Muscle layer of colon (tissue), 2 donors: ENCODE data around the gene AMPD3.

Source experiments
- H3K27ac ChIP-seq: one replicate; pipeline ENCODE4 v1.7.0; 2013; ENCODE audit warnings: low read depth, mild to moderate bottlenecking, low read length, moderate library complexity
- H3K27me3 ChIP-seq, 2 donors: one replicate each; pipeline ENCODE4 v1.7.0; 2013; ENCODE audit warnings: low read length in 2 of 2, mild to moderate bottlenecking in 2 of 2; ENCODE audit not compliant: insufficient read depth in 2 of 2, control insufficient read depth in 1 of 2
- H3K36me3 ChIP-seq: one replicate; pipeline ENCODE4 v1.7.0; 2013; ENCODE audit warnings: mild to moderate bottlenecking, low read length; ENCODE audit not compliant: insufficient read depth
- H3K4me1 ChIP-seq: one replicate; pipeline ENCODE4 v1.7.0; 2013; ENCODE audit warnings: mild to moderate bottlenecking, low read length; ENCODE audit not compliant: insufficient read depth
- H3K4me3 ChIP-seq, 2 donors: one replicate each; pipeline ENCODE4 v1.7.0; 2013; ENCODE audit warnings: low read length in 2 of 2, low read depth in 1 of 2, mild to moderate bottlenecking in 1 of 2, moderate library complexity in 1 of 2
- H3K9ac ChIP-seq: one replicate; pipeline ENCODE4 v1.7.0; 2013; ENCODE audit warnings: low read length
- H3K9me3 ChIP-seq: one replicate; pipeline ENCODE4 v1.7.0; 2013; ENCODE audit warnings: mild to moderate bottlenecking, low read length
- donor health status: abdominal sarcoma.
- donor health status: Adenocarcinoma of cecum.

The AMPD3 gene

GRCh38 chr11:10502065-10502680, 47.1 kb downstream of the AMPD3 start:
- Histone ChIP-seq H3K36me3 (peaks cover 7% of the 10 kb centered on the region), H3K4me1 (peaks cover 12% of the 10 kb centered on the region), H3K27me3 (no peaks in the 10 kb centered on the region), H3K9ac (no peak overlapping the region), H3K4me3 (no peak overlapping the region), H3K27ac (no peak overlapping the region), H3K9me3 (no peaks in the 10 kb centered on the region)

DNA sequence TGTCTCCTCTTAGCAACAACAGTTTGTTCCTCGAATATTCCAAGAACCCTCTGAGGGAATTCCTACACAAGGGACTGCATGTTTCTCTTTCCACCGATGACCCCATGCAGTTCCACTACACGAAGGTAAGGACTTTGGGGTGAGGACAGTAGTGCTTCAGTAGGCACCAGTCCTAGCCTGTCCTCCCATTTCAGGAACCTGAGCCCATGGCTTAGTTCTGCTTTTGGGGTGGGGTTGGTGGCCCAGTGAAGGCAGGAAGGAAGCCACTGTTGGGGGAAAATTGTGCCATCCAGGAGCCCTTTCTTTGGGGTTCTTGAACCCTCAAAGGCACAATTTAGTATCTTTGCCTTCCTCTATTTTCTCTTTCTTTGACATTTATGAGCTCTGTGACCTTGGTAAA, 47.7 kb downstream of the AMPD3 start:
- Histone ChIP-seq H3K9ac (no peak overlapping the region), H3K27me3 (no peaks in the 10 kb centered on the region), H3K27ac (no peak overlapping the region), H3K9me3 (no peaks in the 10 kb centered on the region), H3K4me3 (no peak overlapping the region), H3K4me1 (peaks cover 6% of the 10 kb centered on the region), H3K36me3 (peaks cover 7% of the 10 kb centered on the region)

- Histone ChIP-seq H3K27ac (no peak overlapping the region), H3K36me3 (peaks cover 7% of the 10 kb centered on the region), H3K27me3 (no peaks in the 10 kb centered on the region), H3K4me1 (peaks cover 1% of the 10 kb centered on the region), H3K4me3 (no peak overlapping the region), H3K9ac (no peak overlapping the region), H3K9me3 (no peaks in the 10 kb centered on the region)
These were observed 48.2 kb downstream of the AMPD3 start for GRCh38 chr11:10503221-10503620.

DNA sequence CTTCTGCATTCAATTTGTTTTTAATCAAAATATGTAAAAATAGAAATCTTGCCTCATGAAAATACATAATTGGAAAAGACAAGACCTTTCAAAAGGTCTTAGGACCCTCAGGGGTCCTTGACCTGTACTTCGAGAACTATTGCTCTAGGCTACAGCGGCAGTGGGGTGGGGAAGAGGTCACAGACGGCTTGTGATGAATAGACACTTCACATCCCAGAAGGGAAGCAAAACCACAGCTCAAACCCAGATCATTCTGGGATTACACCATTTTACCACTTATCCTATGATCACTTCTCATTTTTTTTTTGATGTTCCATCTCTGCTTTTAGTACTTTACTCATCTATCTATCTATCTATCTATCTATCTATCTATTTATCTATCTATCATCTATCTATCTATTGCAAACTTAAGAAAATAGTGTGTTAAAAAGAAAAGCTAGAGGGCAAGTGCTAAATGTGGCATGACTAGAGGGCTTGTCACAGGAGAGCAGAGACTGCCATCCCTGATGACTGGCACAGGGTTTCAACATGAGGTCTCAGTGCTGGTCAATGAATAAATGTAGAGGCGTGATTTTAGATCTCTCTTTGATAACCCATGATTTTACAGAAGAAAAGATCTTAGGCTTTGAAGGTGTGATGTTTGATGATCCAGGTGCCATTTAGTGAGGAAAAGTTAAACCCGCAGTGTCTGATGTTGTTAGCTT, 48.9 kb downstream of the AMPD3 start:
- no peak overlapping the region for H3K27ac ChIP-seq
- no peaks in the 10 kb centered on the region for H3K27me3 ChIP-seq
- peaks cover 7% of the 10 kb centered on the region for H3K36me3 ChIP-seq
- no peak overlapping the region for H3K4me3 ChIP-seq
- H3K9me3 ChIP-seq, result no peaks in the 10 kb centered on the region
- no peaks in the 10 kb centered on the region for H3K4me1 ChIP-seq
- H3K9ac ChIP-seq, result no peak overlapping the region

DNA sequence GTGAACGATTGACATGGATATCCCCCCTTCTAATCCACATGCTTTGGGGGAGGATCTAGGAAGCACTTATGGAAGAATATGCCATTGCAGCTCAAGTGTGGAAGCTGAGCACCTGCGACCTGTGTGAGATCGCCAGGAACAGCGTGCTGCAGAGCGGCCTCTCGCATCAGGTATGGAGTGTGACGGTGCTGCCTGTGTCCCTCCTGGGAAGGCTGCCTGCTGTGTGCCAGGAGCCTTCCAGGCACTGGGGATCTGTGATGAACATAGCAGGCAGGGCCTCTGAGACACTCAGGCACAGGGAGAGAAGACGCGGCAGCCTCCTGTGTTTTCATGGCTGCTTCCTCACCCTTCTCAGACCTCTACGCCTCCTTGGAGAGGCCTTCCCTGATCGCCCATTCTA, 49.4 kb downstream of the AMPD3 start:
- H3K4me3 ChIP-seq, result no peak overlapping the region
- H3K4me1 ChIP-seq, result no peaks in the 10 kb centered on the region
- H3K36me3 ChIP-seq, result peaks cover 7% of the 10 kb centered on the region
- H3K27me3 ChIP-seq, result no peaks in the 10 kb centered on the region
- no peak overlapping the region for H3K27ac ChIP-seq
- no peaks in the 10 kb centered on the region for H3K9me3 ChIP-seq
- no peak overlapping the region for H3K9ac ChIP-seq

DNA sequence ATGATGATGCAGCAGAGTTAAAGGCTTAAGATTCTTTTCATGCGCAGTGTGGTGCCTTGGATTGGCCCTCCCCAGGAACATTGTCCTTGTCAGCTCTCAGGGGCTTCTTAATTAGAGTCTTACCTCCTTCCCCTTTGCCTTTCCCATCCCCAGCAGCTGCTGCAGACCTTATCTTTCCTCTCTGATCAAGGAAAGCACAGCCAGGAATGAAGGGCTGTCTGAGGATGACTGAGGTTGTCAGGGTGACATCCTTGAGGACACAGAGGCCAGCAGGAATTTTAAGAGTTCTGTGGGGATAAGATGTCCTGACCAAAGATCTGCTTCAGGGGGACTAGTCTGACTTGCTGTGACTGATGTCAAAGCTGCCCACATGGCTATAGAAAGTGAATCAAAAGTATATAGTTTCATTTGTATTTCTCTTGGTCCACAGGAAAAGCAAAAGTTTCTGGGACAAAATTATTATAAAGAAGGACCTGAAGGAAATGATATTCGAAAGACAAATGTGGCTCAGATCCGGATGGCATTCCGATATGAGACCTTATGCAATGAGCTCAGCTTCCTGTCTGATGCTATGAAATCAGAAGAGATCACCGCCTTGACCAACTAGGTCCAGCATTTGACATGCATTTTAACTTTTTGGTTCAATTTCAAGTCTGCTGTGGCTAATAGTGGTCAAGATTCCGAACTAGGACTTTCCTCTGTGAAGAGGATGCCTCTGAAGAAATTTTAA, 50.4 kb downstream of the AMPD3 start:
- no peaks in the 10 kb centered on the region for H3K4me1 ChIP-seq
- no peak overlapping the region for H3K9ac ChIP-seq
- H3K4me3 ChIP-seq, result no peak overlapping the region
- H3K36me3 ChIP-seq, result peaks cover 4% of the 10 kb centered on the region
- no peak overlapping the region for H3K27ac ChIP-seq
- H3K9me3 ChIP-seq, result no peaks in the 10 kb centered on the region
- H3K27me3 ChIP-seq, result no peaks in the 10 kb centered on the region

GRCh38 chr11:10506008-10506370, 50.9 kb downstream of the AMPD3 start:
- peaks cover 4% of the 10 kb centered on the region for H3K36me3 ChIP-seq
- no peaks in the 10 kb centered on the region for H3K27me3 ChIP-seq
- H3K9ac ChIP-seq, result no peak overlapping the region
- H3K4me3 ChIP-seq, result no peak overlapping the region
- no peak overlapping the region for H3K27ac ChIP-seq
- no peaks in the 10 kb centered on the region for H3K9me3 ChIP-seq
- no peaks in the 10 kb centered on the region for H3K4me1 ChIP-seq

DNA sequence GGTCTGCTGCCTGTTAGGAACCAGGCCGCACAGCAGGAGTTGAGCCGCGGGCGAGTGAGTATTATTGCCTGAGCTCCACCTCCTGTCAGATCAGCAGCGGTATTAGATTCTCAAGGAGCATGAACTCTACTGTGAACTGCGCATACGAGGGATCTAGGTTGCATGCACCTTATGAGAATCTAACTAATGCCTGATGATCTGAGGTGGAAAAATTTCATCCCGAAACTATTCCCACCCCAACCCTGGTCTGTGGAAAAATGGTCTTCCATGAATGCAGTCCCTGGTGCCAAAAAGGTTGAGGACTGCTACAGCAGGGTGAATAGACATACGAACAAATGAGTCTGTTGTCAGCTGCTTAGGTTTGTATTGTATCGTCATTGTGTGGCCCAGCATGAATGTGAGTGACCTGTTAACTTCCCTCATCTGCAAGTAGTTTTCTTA, 56.1 kb downstream of the AMPD3 start:
- Histone ChIP-seq H3K4me1 (no peaks in the 10 kb centered on the region), H3K4me3 (no peak overlapping the region), H3K36me3 (peaks cover 1% of the 10 kb centered on the region), H3K27me3 (no peaks in the 10 kb centered on the region), H3K9ac (no peak overlapping the region), H3K9me3 (no peaks in the 10 kb centered on the region), H3K27ac (no peak overlapping the region)

GRCh38 chr11:10514202-10514601, 59.1 kb downstream of the AMPD3 start:
- no peaks in the 10 kb centered on the region for H3K9me3 ChIP-seq
- no peak overlapping the region for H3K9ac ChIP-seq
- no peaks in the 10 kb centered on the region for H3K27me3 ChIP-seq
- no peak overlapping the region for H3K4me3 ChIP-seq
- no peaks in the 10 kb centered on the region for H3K4me1 ChIP-seq
- H3K27ac ChIP-seq, result no peak overlapping the region
- peaks cover 6% of the 10 kb centered on the region for H3K36me3 ChIP-seq

DNA sequence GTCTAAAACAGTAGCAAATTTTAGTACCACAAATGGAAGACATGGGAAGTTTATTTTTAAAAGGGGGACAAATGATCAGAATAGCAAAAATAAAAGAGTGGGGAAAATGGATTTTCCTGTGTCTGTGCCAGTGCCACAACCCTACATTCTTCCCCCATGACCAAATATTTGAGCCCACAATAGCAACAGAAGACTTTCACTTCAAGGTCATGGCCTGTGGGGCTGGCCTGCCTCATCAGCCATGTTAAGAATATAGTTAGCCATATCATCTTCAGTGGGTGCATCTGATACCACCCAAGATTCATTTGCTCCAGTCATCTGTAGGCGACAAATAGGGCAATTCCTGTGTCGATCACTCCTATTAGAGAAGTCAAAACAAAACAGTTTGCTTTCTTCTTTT, 59.6 kb downstream of the AMPD3 start:
- Histone ChIP-seq H3K9ac (no peak overlapping the region), H3K36me3 (peaks cover 10% of the 10 kb centered on the region), H3K9me3 (no peaks in the 10 kb centered on the region), H3K4me3 (no peak overlapping the region), H3K27me3 (no peaks in the 10 kb centered on the region), H3K27ac (no peak overlapping the region), H3K4me1 (no peaks in the 10 kb centered on the region)

DNA sequence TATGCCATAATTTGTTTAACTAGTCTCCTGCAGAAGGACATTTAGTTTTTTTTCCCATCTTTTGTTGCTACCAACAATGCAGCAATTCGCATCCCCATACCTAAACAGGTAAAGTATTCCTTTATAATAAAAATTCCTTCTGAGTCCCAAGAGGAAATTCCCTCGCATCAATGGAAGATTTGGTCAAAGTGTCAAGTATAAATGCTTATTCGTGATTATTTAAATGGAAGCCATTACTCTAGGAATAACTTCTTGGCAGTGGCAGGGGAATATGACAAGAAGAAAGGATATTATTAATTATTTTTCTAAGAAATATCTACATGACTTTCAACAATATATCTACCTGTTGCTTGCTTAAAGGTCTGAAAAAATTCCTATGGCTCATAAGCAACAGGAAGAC, 60.4 kb downstream of the AMPD3 start:
- Histone ChIP-seq H3K4me3 (no peak overlapping the region), H3K36me3 (peaks cover 11% of the 10 kb centered on the region), H3K9ac (no peak overlapping the region), H3K4me1 (no peaks in the 10 kb centered on the region), H3K9me3 (no peaks in the 10 kb centered on the region), H3K27me3 (no peaks in the 10 kb centered on the region), H3K27ac (no peak overlapping the region)
